Smooth muscle cell (in vitro differentiated cells): ENCODE measurements around the gene FRMD4B. TPM values are rescaled to one million over a fixed set of nuclear protein-coding genes. Genes with fewer than 3 reads are reported as not detected.

Source experiments
- DNase-seq: peaks from one replicate; lab custom pipeline; 2025; ENCODE audit not compliant: unreplicated experiment; lab: John Stamatoyannopoulos, UW
- H2AFZ ChIP-seq: fragments of 200-600 bp; sonication (generic); 2 replicates; pipeline ENCODE4 v1.6.0; 2016; ENCODE audit warnings: antibody characterized with exemption, low read depth, mild to moderate bottlenecking
- H3F3A ChIP-seq: fragments of 200-600 bp; sonication (generic); 2 replicates; pipeline ENCODE4 v1.6.0; 2017; ENCODE audit warnings: antibody characterized with exemption, low read depth
- H3K27ac ChIP-seq: fragments of 200-600 bp; sonication (generic); 2 replicates; pipeline ENCODE4 v1.5.1; 2016; ENCODE audit warnings: low read depth, mild to moderate bottlenecking
- H3K27me3 ChIP-seq: fragments of 200-600 bp; sonication (generic); 2 replicates; pipeline ENCODE4 v1.6.1; 2016; ENCODE audit warnings: low read depth, mild to moderate bottlenecking
- H3K36me3 ChIP-seq: fragments of 200-600 bp; sonication (generic); 2 replicates; pipeline ENCODE4 v1.5.1; 2016; ENCODE audit warnings: low read depth
- H3K4me1 ChIP-seq: fragments of 200-600 bp; sonication (generic); 2 replicates; pipeline ENCODE4 v1.5.1; 2016; ENCODE audit warnings: low read depth
- H3K4me2 ChIP-seq: fragments of 200-600 bp; sonication (generic); 2 replicates; pipeline ENCODE4 v1.6.0; 2016; ENCODE audit warnings: mild to moderate bottlenecking
- H3K4me3 ChIP-seq: fragments of 200-600 bp; sonication (generic); 2 replicates; pipeline ENCODE4 v1.5.1; 2016; ENCODE audit warnings: mild to moderate bottlenecking
- H3K79me2 ChIP-seq: fragments of 200-600 bp; sonication (generic); 2 replicates; pipeline ENCODE4 v1.6.0; 2016; ENCODE audit warnings: low read depth, mild to moderate bottlenecking
- H3K9ac ChIP-seq: fragments of 200-600 bp; sonication (generic); 2 replicates; pipeline ENCODE4 v1.6.0; 2016; ENCODE audit warnings: low read depth
- H3K9me3 ChIP-seq: fragments of 200-600 bp; sonication (generic); replicated peaks from 2 replicates; pipeline ENCODE4 v1.5.1; 2016; ENCODE audit warnings: low read depth
- H4K20me1 ChIP-seq: fragments of 200-600 bp; sonication (generic); 2 replicates; pipeline ENCODE4 v1.6.0; 2016; ENCODE audit warnings: low read depth
- WGBS: methylation state at CpG from one replicate; pipeline ENCODE4 v1.1.7; 2016; ENCODE audit warnings: low lambda C conversion rate; 5-methylcytosine and 5-hydroxymethylcytosine counted together
- polyA plus RNA-seq: library from polyadenylated mRNA; unstranded; fragments of >200 nt; fragmentation: Nextera tagmentation; extraction: Ambion mirVana; gene quantifications from 2 replicates; pipeline ENCODE4 v1.2.1, GENCODE V29; 2016
- total RNA-seq: library from RNA; depleted of rRNA; stranded (reverse); fragments of >200 nt; gene quantifications from 2 replicates; pipeline ENCODE4 v1.2.3, GENCODE V29; 2014
- TF ChIP-seq, protein P1 (sequence below): fragments of 200-600 bp; sonication (generic); IDR thresholded peaks from 2 replicates; pipeline ENCODE4 v1.5.1; 2017; ENCODE audit warnings: borderline replicate concordance, mild to moderate bottlenecking, antibody characterized with exemption; ENCODE audit not compliant: insufficient read depth, poor library complexity, severe bottlenecking

The FRMD4B gene
- total and polyA plus RNA-seq, 2 experiments from 2014 or later: 3.7 to 24.3 TPM

DNA sequence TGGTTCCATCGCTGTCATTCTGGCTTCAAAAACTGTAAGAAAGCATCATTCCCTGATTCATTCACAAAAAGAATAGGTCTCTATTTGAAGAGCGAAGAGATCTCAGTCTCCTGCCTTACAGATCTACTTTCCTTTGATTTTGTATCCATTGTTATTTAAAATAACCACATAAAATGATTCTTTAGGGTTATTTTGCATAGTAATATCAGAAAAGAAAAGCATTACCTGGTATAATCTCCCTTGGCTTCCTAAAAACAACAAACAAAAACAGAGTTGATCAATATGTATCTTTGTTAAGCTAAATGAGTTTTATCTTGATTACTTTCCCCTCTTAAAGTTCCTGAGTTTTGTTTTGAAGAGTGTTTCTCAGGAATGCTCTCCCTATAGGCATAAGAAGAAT, 136.9 kb downstream of the FRMD4B start:
- Histone ChIP-seq H3K4me1 (peaks cover 38% of the 10 kb centered on the region), H3K4me2 (peak overlapping the region; percentile 81)
- WGBS: 36% methylated on average over 2 of the region's 2 CpGs

DNA sequence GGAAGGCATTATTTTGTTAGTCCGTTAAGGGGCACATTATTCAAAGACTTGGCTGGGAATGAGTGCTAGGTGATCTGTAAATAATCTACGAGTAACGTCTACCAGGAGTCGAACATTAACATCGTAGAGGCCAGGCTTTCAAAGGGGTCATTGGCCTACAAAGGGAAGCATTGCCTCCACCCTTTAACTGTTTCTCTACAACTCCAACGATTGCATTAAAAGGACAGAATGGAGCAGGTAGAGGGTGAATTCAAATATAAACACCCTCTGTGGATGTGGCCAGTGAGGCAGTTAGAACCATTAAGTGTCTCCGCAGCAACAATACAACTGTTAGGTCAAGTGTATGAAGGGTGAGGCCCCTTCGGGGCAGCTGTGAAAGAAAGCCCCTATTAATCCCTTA, 137.5 kb downstream of the FRMD4B start:
- H3F3A ChIP-seq: peaks cover 24% of the 10 kb centered on the region
- peak overlapping the region; percentile 68 for H3K27ac ChIP-seq
- peak overlapping the region; percentile 10 for H2AFZ ChIP-seq
- H3K79me2 ChIP-seq: no peaks in the 10 kb centered on the region
- H3K9ac ChIP-seq: no peak overlapping the region
- 40% methylated on average over 8 of the region's 8 CpGs for WGBS
- no peaks in the 10 kb centered on the region for H3K36me3 ChIP-seq
- no peaks in the 10 kb centered on the region for H3K27me3 ChIP-seq
- peak overlapping the region; percentile 81 for H3K4me2 ChIP-seq
- DNase-seq: no peak
- H4K20me1 ChIP-seq: no peaks in the 10 kb centered on the region
- H3K9me3 ChIP-seq: no peaks in the 10 kb centered on the region
- TF ChIP-seq, protein P1, sequence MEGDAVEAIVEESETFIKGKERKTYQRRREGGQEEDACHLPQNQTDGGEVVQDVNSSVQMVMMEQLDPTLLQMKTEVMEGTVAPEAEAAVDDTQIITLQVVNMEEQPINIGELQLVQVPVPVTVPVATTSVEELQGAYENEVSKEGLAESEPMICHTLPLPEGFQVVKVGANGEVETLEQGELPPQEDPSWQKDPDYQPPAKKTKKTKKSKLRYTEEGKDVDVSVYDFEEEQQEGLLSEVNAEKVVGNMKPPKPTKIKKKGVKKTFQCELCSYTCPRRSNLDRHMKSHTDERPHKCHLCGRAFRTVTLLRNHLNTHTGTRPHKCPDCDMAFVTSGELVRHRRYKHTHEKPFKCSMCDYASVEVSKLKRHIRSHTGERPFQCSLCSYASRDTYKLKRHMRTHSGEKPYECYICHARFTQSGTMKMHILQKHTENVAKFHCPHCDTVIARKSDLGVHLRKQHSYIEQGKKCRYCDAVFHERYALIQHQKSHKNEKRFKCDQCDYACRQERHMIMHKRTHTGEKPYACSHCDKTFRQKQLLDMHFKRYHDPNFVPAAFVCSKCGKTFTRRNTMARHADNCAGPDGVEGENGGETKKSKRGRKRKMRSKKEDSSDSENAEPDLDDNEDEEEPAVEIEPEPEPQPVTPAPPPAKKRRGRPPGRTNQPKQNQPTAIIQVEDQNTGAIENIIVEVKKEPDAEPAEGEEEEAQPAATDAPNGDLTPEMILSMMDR: no peak
- H3K4me1 ChIP-seq: peaks cover 43% of the 10 kb centered on the region
- peak overlapping the region; percentile 47 for H3K4me3 ChIP-seq

More for the DNA sequence above, 136.9 kb downstream of the FRMD4B start:
- H3K79me2 ChIP-seq: no peaks in the 10 kb centered on the region
- H3F3A ChIP-seq: peaks cover 19% of the 10 kb centered on the region
- H3K4me3 ChIP-seq: peak overlapping the region; percentile 47
- no peaks in the 10 kb centered on the region for H3K36me3 ChIP-seq
- no peaks in the 10 kb centered on the region for H4K20me1 ChIP-seq
- H3K9me3 ChIP-seq: no peaks in the 10 kb centered on the region
- H3K27ac ChIP-seq: peak overlapping the region; percentile 68
- no peak for DNase-seq
- H3K27me3 ChIP-seq: no peaks in the 10 kb centered on the region
- peak overlapping the region; percentile 10 for H2AFZ ChIP-seq
- no peak overlapping the region for H3K9ac ChIP-seq
- TF ChIP-seq, protein P1: no peak

DNA sequence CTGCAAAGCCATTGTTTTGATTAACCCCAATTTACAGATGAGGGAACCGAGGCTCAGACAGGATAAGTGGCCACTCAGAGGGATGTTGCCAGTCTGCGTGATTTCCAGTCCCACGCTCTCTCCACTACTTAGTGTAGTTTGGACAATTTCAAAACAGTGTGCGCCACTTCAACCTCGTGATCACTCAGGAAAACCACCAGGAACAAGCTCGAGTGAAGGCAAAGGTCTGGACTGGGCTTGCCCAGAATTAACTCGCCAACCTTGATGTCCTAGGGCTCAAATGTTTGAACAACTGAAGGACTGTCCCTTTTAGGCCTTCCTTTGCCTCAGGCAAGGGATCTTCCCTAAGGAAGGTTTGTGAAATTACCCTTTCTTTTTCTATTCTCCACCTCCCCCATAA, 139.3 kb downstream of the FRMD4B start:
- TF ChIP-seq, protein P1: no peak
- peaks cover 42% of the 10 kb centered on the region for H3K4me1 ChIP-seq
- H3K27me3 ChIP-seq: no peaks in the 10 kb centered on the region

DNA sequence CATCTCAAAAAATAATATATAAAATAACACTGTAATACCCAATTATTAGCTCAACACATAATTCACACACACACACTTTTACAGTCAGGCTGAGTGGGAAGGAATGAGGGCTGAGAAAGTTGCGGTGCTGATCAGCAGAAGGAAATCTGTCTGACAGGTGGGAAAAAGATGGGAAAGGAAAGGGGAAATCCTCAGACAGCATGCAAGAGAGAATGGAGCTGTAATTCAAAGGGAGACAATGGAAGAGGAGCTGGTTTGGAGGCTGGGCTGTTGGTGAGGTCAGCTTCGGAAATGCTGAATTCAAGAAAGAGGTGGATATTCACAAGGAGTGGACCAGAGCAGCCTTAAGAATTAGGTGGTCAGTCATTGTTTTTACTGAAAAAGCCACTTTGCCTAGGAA, 141.8 kb downstream of the FRMD4B start:
- peaks cover 29% of the 10 kb centered on the region for H3K4me1 ChIP-seq
- peaks cover 12% of the 10 kb centered on the region for H3F3A ChIP-seq
- H3K4me2 ChIP-seq: peak overlapping the region; percentile 77
- TF ChIP-seq, protein P1: no peak
- no peaks in the 10 kb centered on the region for H3K36me3 ChIP-seq
- H3K9me3 ChIP-seq: no peaks in the 10 kb centered on the region
- H3K4me3 ChIP-seq: no peak overlapping the region
- no peak for DNase-seq
- H2AFZ ChIP-seq: no peak overlapping the region
- H3K27ac ChIP-seq: peak overlapping the region; percentile 99
- H3K9ac ChIP-seq: peak overlapping the region; percentile 90
- H4K20me1 ChIP-seq: no peaks in the 10 kb centered on the region
- no peaks in the 10 kb centered on the region for H3K79me2 ChIP-seq
- 60% methylated on average over 2 of the region's 2 CpGs for WGBS
- no peaks in the 10 kb centered on the region for H3K27me3 ChIP-seq

More for the DNA sequence above, 139.3 kb downstream of the FRMD4B start:
- Histone ChIP-seq H3K27ac (peak overlapping the region; percentile 17), H3K9ac (no peak overlapping the region), H3K4me2 (no peak overlapping the region), H3K4me3 (no peak overlapping the region), H4K20me1 (no peaks in the 10 kb centered on the region), H3F3A (peaks cover 27% of the 10 kb centered on the region), H3K9me3 (no peaks in the 10 kb centered on the region), H2AFZ (no peak overlapping the region), H3K36me3 (no peaks in the 10 kb centered on the region), H3K79me2 (no peaks in the 10 kb centered on the region)
- DNase-seq: no peak
- 79% methylated on average over 7 of the region's 7 CpGs for WGBS
